ENCODE data around the gene EFCAB9.
A peak's percentile ranks its signal among the peaks of the same experiment; 100 is the strongest.
"Not testable (repeated sequence)": the region's sequence is repeated elsewhere in the genome, so short reads cannot be mapped to it uniquely, and the experiment has no call there.

Gene EFCAB9

DNA sequence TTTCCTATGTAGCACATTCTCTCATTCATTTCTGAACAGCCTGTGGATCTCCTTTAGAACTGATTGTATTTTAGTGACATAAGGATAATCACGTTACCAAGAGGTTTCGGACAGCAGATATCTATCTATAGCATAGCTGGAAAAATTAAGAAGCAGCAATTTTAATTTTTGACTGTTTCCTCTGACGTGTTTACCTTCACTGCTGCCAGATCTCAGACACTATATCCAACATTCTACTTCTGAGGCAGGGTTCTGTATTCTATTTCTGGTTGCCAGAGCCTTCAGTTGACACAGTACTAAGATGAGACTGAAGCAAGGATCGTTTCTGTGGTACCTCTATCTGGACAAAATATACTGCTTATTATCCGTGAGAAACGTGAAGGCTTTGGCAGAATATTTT, at the start of gene EFCAB9:
EFCAB9 (plus strand) TSS at position 301 of the 400 bp plus-strand sequence; CDS start at position 302, 1 bp downstream.
- DNase-seq, result no peak

DNA sequence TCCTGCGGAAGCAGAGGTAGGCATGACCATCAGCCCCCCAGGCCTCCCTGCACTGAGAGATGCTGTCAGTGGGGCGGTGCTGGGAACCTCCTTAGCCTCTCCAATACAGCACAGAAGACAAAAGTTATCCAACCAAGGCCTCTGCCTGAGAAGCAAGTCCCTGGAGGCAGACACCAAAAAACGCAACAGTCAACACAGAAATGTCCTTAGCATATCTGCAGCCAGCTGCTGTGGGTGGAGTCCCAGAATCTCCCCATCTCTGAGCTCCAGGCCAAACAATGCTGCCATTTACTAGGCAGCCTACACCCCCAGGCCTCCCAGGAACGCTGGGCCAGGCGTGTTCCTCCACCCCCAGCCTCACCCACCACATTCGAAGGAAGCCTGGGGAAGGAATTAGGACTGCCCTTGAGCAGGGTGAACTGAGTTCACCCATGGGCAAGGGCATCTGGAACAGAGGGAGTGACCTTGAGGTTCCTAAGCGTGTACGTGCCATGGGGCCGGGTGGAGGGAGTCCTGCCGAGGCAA, 49.6 kb upstream of the EFCAB9 start:
- peak in 9 of 14 donors; percentile 12 to 57 (median 35) for DNase-seq

- DNase-seq, result peak in 4 of 14 donors; percentile 35 to 61 (median 58)
These were observed 48.8 kb upstream of the EFCAB9 start for GRCh38 chr5:172144931-172145869.

DNA sequence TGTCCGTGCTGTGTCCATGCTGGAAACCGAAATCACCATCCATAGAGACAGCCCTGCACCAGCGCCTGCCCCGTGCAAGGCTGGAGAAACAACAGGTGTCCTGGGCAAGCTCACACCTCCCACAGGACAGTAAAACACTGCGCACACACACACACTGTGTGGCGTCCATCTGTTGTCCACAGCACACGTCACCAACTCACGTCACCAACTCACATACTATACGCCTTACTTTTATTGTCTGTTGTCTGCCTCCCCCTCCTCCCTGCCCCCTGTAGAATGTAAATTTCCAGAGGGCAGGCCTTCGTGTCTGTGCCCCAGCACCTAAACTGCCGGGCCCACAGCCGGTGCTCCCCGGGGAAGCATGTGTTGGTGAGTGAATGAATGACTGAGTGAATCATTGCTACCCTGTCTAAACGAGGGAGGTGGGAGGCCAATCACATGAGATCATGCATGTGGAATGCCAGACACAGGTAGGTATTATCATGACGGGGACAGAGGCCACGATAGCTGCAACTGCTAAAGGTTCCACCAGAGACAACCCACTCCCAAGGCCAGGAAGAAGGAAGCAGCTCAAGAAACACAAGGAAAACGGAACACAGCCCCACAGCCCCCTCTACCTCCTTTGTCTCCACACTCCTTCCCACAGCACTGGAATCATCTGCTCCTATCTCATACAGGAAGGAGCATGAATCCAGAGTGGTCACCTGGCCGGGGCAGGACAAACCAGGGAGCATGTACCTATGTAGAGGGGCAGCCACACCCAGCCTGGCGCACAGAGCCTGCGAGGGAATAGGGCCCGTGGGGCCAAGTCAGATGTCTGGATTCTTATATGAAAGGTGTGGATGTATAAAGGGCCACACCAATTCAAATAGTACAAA, 47.9 kb upstream of the EFCAB9 start:
- DNase-seq, result peak in 1 of 14 donors; percentile 84

DNA sequence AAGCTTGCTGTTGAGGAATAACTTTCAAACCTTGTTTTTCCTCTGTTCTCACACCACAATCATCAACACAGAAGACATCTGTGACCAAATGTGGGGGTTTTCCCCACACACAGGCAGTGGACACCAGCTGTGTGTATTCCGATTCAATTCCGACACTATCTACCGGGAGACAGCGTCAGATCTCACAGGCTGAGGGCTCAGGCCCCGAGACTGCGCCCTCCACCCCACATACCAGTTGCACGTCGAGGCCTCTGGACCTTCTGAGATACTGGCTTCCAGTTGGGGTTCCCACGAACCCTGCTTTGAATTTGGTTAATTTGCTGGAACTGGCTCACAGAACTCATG, 47.3 kb upstream of the EFCAB9 start:
- no peak for DNase-seq

DNA sequence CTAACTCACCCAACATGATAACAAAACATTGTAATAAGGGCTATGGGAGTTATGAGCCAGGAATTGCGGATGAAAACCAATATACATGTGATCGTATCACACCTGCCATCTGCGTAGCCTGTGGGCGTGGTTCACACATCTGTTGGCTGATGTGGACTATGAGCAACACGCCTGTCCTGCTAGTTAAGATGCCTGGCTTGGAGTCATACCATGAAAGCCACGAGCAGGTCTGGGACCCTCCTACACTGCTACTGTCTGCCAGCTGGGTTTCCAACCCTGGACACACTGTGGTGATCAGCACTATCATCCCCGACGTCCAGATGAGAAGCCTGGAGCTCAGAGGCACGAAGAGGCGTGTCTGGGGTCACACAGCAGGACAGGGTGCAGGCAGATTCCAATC, 46.1 kb upstream of the EFCAB9 start:
- no peak for DNase-seq

DNA sequence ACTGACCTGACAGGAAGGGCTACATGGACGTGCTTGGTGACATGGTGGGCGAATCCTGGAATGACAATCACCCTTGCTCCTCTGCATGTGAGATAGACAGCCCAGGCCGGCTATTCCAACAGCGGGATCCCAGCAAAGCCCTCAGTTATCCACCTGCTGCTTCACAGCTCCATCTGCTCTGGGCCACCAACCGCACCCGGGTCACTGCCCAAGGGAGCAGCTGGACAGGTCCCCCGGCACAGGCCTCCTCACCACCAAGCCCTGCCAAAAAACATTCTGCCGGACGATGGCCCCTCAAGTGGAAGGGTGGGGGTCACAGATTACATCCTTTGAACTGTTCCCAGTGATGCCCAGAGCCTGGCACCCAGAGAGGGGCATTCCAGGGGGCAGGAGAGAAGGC, 45.6 kb upstream of the EFCAB9 start:
- no peak for DNase-seq

DNA sequence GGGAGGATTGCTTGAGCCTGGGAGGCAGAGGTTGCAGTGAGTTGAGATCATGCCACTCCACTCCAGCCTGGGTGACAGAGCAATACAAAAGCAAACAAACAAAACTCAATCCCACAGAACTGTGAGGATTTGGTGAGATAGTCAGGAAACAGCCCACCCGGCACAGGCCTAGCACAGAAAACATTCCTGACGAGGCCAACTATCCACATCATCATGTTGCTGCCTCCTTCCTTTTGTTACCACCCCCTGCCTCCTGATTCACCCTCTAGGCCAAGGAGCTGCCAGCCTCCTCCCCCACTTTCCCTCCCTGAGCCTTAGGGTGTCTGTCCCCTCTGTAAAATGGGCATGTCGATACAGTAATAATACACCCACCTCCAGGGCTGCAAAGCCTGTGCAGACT, 44.9 kb upstream of the EFCAB9 start:
- no peak for DNase-seq

DNA sequence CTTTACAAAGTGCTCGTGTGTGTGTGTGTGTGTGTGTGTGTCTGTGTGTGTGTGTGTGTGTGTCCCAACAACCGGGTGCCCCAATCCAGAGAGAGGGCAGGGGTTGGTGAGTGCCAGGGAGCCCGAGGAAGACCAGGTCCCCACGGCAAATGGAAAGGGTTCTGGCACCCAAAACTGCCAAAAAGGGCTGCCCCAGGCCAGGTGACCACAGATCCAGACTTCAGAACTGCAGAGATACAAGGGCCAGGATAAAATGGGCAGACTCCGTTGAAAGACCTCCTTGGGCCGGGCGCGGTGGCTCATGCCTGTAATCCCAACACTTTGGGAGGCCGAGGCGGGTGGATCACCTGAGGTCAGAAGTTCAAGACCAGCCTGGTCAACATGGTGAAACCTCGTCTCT, 44.5 kb upstream of the EFCAB9 start:
- DNase-seq, result not testable (repeated sequence)

DNA sequence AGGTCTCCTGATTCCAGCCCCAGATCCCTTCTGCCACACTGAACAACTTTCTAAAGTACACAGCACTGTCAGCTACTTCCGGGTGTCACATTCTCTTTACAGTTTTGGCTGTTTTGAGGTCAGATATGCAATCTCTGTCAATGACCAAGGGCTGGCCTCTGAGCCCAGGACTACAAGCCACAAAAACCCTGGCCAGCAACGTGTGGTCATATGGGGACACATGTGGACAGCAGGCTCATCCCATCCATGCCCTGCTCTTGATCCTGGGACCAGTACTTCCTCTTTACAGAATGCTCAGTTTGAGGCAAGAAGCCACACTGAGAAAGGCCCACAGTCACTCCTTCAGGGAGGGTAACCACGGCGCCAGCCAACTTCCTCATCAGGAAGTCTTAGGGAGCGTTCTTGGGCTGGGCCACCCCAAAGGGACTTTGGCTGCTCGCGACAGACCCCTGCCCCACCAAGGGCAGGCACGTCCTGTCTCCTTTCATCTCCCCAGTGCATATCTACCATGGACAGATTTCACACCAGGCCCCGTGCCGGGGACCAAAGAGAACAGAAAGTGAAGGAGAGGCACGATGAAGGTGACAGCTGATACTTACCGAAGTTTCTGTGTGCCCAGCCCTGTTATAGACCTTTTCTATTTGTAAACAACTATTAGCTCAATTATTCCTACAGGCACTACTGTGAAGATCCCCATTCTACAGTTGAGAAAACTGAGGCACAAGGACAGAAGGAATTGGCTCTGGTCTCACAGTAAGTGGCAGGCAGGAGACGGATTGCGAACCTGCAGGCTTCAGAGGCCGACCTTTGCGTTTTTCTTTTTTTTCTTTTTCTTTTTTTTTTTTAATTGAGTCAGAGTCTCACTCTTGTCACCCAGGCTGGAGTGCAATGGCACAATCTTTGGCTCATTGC, 43.2 kb upstream of the EFCAB9 start:
- DNase-seq, result peak in 6 of 14 donors; percentile 22 to 63 (median 33)

DNA sequence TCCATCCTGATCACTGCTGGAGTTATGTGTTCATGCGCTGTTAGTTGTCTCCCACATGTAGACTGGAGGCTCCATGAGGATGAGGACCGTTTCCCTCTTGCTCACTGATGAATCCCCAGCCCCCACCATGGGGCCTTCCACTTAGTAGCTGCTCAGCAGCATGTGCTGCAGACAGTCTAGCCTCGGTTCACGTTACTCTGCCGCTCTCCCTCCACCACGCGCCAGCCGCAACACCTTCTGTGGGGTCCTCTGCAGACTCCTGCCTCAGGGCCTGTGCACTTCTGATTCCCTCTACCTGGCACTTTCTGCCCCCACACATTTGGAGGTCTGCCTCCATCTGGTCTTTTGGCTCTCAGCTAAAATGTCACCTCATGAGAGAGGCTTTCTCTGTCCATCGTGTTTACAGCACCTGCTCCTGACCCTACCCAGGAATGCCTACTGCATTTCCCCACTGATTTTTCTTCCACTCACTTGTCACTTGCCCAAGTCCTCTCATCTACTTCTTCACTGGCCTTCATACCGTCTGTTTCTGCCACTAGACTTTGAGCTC, 42.2 kb upstream of the EFCAB9 start:
- peak in 1 of 14 donors; percentile 96 for DNase-seq

- DNase-seq, result no peak
These were observed 40.3 kb upstream of the EFCAB9 start for GRCh38 chr5:172153695-172154094.

DNA sequence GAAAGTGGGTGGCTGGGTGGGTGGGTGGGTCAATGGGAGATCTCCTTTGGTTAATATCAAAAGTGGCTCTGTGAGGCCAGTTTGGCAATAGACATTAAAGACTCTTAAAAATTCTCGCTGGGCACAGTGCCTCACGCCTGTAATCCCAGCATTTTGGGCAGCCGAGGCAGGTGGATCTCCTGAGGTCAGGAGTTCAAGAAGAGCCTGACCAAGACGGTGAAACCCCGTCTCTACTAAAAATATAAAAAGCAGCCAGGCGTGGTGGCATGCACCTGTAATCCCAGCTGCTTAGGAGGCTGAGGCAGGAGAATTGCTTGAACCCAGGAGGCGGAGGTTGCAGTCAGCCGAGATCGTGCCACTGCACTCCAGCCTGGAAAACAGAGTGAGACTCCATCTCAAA, 38.9 kb upstream of the EFCAB9 start:
- not testable (repeated sequence) for DNase-seq

DNA sequence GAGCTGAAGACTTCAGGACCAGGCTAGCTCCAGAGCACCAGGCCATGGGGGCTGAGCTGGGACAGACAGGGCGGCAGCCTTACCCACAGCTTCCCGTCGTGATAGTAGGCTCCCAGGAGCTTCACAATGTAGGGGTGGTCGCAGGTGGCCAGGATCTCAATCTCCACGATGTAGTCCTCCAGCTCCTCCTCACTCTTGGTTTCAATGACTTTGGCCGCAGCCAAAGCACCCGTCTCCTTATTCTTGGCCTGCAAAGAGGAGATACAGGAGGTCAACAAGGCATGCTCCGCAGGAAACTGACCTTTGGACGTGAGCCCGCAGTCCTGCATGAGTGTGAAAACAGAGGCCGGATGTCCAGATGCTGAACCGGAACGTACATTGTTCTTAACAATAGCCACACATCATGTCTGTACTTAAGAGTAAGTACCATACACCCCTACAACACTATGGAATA, 37.4 kb upstream of the EFCAB9 start:
- DNase-seq, result no peak

DNA sequence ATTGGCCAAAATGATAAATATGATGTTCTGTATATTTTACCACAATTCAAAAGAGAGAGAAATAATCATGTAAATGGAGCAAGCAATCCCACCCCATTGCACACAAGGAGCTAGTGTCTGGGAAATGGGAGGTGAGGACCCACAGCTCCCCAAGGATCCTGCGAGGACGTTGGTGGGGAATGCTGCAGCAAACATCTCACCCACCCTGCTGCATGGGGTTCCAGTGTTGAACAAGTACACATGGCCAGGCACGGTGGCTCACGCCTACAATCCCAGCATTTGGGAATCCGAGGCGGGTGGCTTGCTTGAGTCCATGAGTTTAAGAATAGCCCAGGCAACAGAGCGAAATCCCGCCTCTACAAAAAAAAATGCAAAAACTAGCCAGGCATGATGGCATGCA, 35.0 kb upstream of the EFCAB9 start:
- no peak for DNase-seq

GRCh38 chr5:172160506-172160905, 33.5 kb upstream of the EFCAB9 start:
- DNase-seq, result no peak

- DNase-seq, result no peak
These were observed 31.5 kb upstream of the EFCAB9 start for GRCh38 chr5:172162323-172162986.

DNA sequence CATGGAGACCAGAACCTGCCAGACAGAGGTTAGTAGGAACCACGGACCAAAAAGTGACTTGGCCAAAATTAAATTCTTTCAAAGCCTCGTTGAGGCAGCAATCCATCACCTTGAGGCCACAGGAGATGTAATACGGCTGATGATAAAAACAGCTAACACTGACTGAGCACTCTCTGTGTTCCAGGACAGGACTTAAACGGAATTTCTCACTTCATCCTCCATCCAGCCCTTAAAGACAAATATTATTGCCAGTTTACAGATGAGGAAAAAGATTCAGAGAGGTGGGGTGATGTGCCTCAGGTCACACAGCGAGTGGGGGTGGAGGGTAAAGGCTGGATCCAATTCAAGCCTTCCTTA, 31.0 kb upstream of the EFCAB9 start:
- DNase-seq, result no peak

- peak in 11 of 14 donors; percentile 19 to 96 (median 63) for DNase-seq
These were observed 30.6 kb upstream of the EFCAB9 start for GRCh38 chr5:172163346-172163745.

DNA sequence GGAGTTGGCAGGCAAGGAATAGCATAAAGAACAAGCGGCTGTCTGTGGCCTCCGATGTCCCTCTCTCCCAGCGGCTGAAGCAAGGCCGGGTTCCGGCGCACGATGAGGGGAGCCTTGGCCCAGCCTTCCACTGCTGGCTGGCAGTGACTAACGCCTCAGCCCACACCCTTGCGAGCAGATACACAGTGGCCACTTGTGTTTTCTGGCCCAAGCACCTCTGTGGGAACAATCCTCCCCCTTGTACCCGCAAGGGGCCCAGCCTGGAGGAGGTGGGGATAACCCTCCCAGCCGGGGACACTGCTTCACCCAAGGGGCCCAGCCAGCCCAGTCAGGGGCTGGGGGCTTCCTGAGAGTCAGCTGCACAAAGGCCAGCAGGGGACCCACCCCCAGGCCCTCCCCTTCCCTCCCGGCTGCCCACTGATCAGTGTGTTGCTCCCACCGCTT, 29.2 kb upstream of the EFCAB9 start:
- peak in 11 of 14 donors; percentile 13 to 88 (median 33) for DNase-seq

DNA sequence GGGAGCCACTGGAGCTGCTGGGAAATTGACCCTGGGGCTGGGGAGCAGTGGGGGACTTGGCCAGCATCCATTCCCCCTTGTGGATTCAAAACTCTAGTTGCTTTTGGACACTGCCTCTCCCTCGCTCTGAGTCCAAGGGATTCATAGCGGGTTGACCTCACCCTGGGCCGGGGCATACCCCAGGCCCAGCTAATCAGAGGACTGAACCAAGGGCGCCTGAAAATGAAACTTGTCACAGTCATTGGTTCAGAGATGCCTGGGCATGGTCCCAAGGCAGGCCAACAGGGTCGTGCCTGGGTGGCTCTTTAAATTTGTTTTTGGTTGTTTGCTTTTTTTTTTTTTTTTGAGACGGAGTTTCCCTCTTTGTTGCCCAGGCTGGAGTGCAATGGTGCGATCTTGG, 28.5 kb upstream of the EFCAB9 start:
- DNase-seq, result no peak
